H9 (cell line): ENCODE results near the gene PTGIR. TPM values are rescaled to one million over a fixed set of nuclear protein-coding genes. Genes with fewer than 3 reads are reported as not detected.

ENCODE experiments used
- DNase-seq: peaks from one replicate; pipeline ENCODE4 v3.0.0-alpha.2; 2017
- H2AFZ ChIP-seq: one replicate; pipeline ENCODE4 v1.6.1; 2013; ENCODE audit warnings: mild to moderate bottlenecking, low read length, control low read depth, moderate library complexity
- H2AK5ac ChIP-seq: 2 replicates; pipeline ENCODE4 v1.6.1; 2013; ENCODE audit warnings: low read length, control low read depth, mixed read lengths; ENCODE audit not compliant: insufficient read length
- H2BK120ac ChIP-seq: one replicate; pipeline ENCODE4 v1.6.1; 2013; ENCODE audit warnings: low read depth, mild to moderate bottlenecking, low read length, control low read depth, inconsistent platforms; ENCODE audit not compliant: poor library complexity, severe bottlenecking
- H2BK12ac ChIP-seq: 2 replicates; pipeline ENCODE4 v1.6.1; 2013; ENCODE audit warnings: low read length, control low read depth, mixed read lengths, low read depth; ENCODE audit not compliant: insufficient read length
- H2BK15ac ChIP-seq: 2 replicates; pipeline ENCODE4 v1.6.1; 2013; ENCODE audit warnings: low read depth, low read length, control low read depth
- H2BK20ac ChIP-seq: one replicate; pipeline ENCODE4 v1.6.1; 2013; ENCODE audit warnings: low read depth, mild to moderate bottlenecking, low read length, control low read depth, inconsistent platforms; ENCODE audit not compliant: poor library complexity, severe bottlenecking
- H2BK5ac ChIP-seq: 2 replicates; pipeline ENCODE4 v1.6.1; 2013; ENCODE audit warnings: low read length, control low read depth, mixed read lengths; ENCODE audit not compliant: insufficient read length
- H3K14ac ChIP-seq: 2 replicates; pipeline ENCODE4 v1.6.1; 2013; ENCODE audit warnings: low read length, control low read depth; ENCODE audit not compliant: insufficient read depth
- H3K18ac ChIP-seq: 2 replicates; pipeline ENCODE4 v1.6.1; 2013; ENCODE audit warnings: low read depth, mild to moderate bottlenecking, mixed read lengths, low read length, control low read depth; ENCODE audit not compliant: insufficient read length
- H3K23ac ChIP-seq: 2 replicates; pipeline ENCODE4 v1.6.1; 2013; ENCODE audit warnings: low read length, control low read depth, mixed read lengths, low read depth; ENCODE audit not compliant: insufficient read length
- H3K23me2 ChIP-seq: 2 replicates; pipeline ENCODE4 v1.6.1; 2013; ENCODE audit warnings: low read depth, mild to moderate bottlenecking, mixed read lengths, low read length, control low read depth; ENCODE audit not compliant: insufficient read length, poor library complexity, severe bottlenecking
- H3K27ac ChIP-seq: 2 replicates; pipeline ENCODE4 v1.5.1; 2013; ENCODE audit warnings: low read length, control low read depth, mixed read lengths, low read depth; ENCODE audit not compliant: insufficient read length
- H3K27me3 ChIP-seq: 2 replicates; pipeline ENCODE4 v1.6.1; 2013; ENCODE audit warnings: low read length, control low read depth, inconsistent platforms; ENCODE audit not compliant: insufficient read depth
- H3K4ac ChIP-seq: 2 replicates; pipeline ENCODE4 v1.6.1; 2013; ENCODE audit warnings: low read depth, mild to moderate bottlenecking, control low read depth, inconsistent platforms, low read length, moderate library complexity
- H3K4me1 ChIP-seq: 2 replicates; pipeline ENCODE4 v1.6.1; 2013; ENCODE audit warnings: low read length, control low read depth, inconsistent platforms; ENCODE audit not compliant: insufficient read depth
- H3K4me2 ChIP-seq: 2 replicates; pipeline ENCODE4 v1.6.1; 2013; ENCODE audit warnings: low read length, control low read depth, mixed read lengths; ENCODE audit not compliant: insufficient read length, insufficient read depth
- H3K56ac ChIP-seq: 2 replicates; pipeline ENCODE4 v1.6.1; 2013; ENCODE audit warnings: low read depth, mild to moderate bottlenecking, mixed read lengths, low read length, control low read depth; ENCODE audit not compliant: insufficient read length
- H3K79me1 ChIP-seq: 2 replicates; pipeline ENCODE4 v1.6.1; 2013; ENCODE audit warnings: low read depth, mild to moderate bottlenecking, moderate library complexity, low read length, control low read depth, inconsistent platforms; ENCODE audit not compliant: insufficient read depth, poor library complexity, severe bottlenecking
- H3K79me2 ChIP-seq: 2 replicates; pipeline ENCODE4 v1.6.1; 2013; ENCODE audit warnings: low read length, control low read depth, inconsistent platforms; ENCODE audit not compliant: insufficient read depth
- H3K9ac ChIP-seq: 2 replicates; pipeline ENCODE4 v1.6.1; 2013; ENCODE audit warnings: low read length, control low read depth, mixed read lengths; ENCODE audit not compliant: insufficient read length; ENCODE audit errors: extremely low read depth
- H3K9me3 ChIP-seq: one replicate; pipeline ENCODE4 v1.6.1; 2013; ENCODE audit warnings: low read depth, low read length, inconsistent platforms; ENCODE audit not compliant: control insufficient read depth
- H3T11ph ChIP-seq: one replicate; pipeline ENCODE4 v1.6.1; 2013; ENCODE audit warnings: mild to moderate bottlenecking, low read length, control low read depth, inconsistent platforms
- H4K20me1 ChIP-seq: one replicate; pipeline ENCODE4 v1.6.1; 2013; ENCODE audit not compliant: control insufficient read depth, insufficient read length, insufficient read depth
- H4K5ac ChIP-seq: 2 replicates; pipeline ENCODE4 v1.6.1; 2013; ENCODE audit warnings: low read depth, mild to moderate bottlenecking, mixed read lengths, low read length, control low read depth; ENCODE audit not compliant: insufficient read length
- H4K8ac ChIP-seq: replicated peaks from 2 replicates; pipeline ENCODE4 v1.6.1; 2013; ENCODE audit warnings: low read length, control low read depth, mixed read lengths, low read depth; ENCODE audit not compliant: insufficient read length
- H4K91ac ChIP-seq: 2 replicates; pipeline ENCODE4 v1.6.1; 2013; ENCODE audit warnings: low read depth, mild to moderate bottlenecking, moderate library complexity, mixed read lengths, low read length, control low read depth; ENCODE audit not compliant: insufficient read length
- H3K27ac Mint-ChIP-seq, 3 experiments: 2 replicates in 2 of 3; 3 replicates in 1 of 3; pipeline ENCODE4 v1.8.0; 2020 to 2021; ENCODE audit warnings: mixed read lengths in 3 of 3, mild to moderate bottlenecking in 1 of 3, moderate library complexity in 1 of 3
- H3K27me3 Mint-ChIP-seq: 2 replicates; pipeline ENCODE4 v1.8.0; 2021; ENCODE audit warnings: low read depth, mild to moderate bottlenecking, moderate library complexity, mixed read lengths
- H3K36me3 Mint-ChIP-seq, 3 experiments: 2 replicates in 2 of 3; 3 replicates in 1 of 3; pipeline ENCODE4 v1.8.0; 2020 to 2021; ENCODE audit warnings: low read depth in 3 of 3, mixed read lengths in 3 of 3; ENCODE audit not compliant: insufficient read depth in 1 of 3
- H3K4me1 Mint-ChIP-seq, 2 experiments: 2 replicates each; pipeline ENCODE4 v1.8.0; 2020; ENCODE audit warnings: mixed read lengths in 2 of 2
- H3K4me3 Mint-ChIP-seq, 2 experiments: 2 replicates in 1 of 2; 3 replicates in 1 of 2; pipeline ENCODE4 v1.8.0; 2020 to 2021; ENCODE audit warnings: mild to moderate bottlenecking in 2 of 2, mixed read lengths in 2 of 2, moderate library complexity in 1 of 2
- H3K9me3 Mint-ChIP-seq, 2 experiments: 2 replicates in 1 of 2; 3 replicates in 1 of 2; pipeline ENCODE4 v1.8.0; 2020; ENCODE audit warnings: mild to moderate bottlenecking in 2 of 2, mixed read lengths in 2 of 2, moderate library complexity in 1 of 2
- CTCF ChIP-seq: fragments of 200-600 bp; sonication (generic); conservative IDR thresholded peaks from 3 replicates; pipeline ENCODE4 v1.8.0; 2021; ENCODE audit warnings: antibody characterized with exemption, mild to moderate bottlenecking
- WGBS: extraction: QIAGEN DNeasy Blood & Tissue Kit; methylation state at CpG from one replicate; pipeline ENCODE4 v1.1.7; 2013; ENCODE audit warnings: missing lambda C conversion rate, low lambda C conversion rate, mixed read lengths; ENCODE audit not compliant: insufficient read length; ENCODE audit errors: extremely low coverage; 5-methylcytosine and 5-hydroxymethylcytosine counted together
- total RNA-seq: library from RNA; stranded (reverse); gene quantifications from 2 replicates; pipeline ENCODE4 v1.2.1, GENCODE V29; 2021

Gene PTGIR
- total RNA-seq, 1 experiment from 2014 or later = not detected

GRCh38 chr19:46623915-46624502 lies 880 bp downstream of the PTGIR start:
- Histone ChIP-seq H3K23ac (no peak overlapping the region), H4K8ac (no peak overlapping the region), H2AK5ac (no peak overlapping the region), H3K56ac (no peak overlapping the region), H3K4ac (no peak overlapping the region), H3K4me2 (no peak overlapping the region), H4K91ac (no peak overlapping the region), H3T11ph (no peak overlapping the region), H2BK5ac (no peak overlapping the region), H2BK12ac (no peak overlapping the region), H3K23me2 (no peaks in the 10 kb centered on the region), H2BK15ac (no peak overlapping the region), H3K14ac (no peak overlapping the region), H2AFZ (no peak overlapping the region), H4K20me1 (no peaks in the 10 kb centered on the region), H3K9me3 (no peaks in the 10 kb centered on the region), H4K5ac (no peak overlapping the region), H3K27ac (no peak overlapping the region), H3K79me2 (no peaks in the 10 kb centered on the region), H2BK20ac (no peak overlapping the region), H3K79me1 (no peaks in the 10 kb centered on the region), H2BK120ac (no peak overlapping the region), H3K27me3 (no peaks in the 10 kb centered on the region), H3K4me1 (no peaks in the 10 kb centered on the region), H3K9ac (no peak overlapping the region), H3K18ac (no peak overlapping the region)
- no peak for TF ChIP-seq CTCF
- no peaks in the 10 kb centered on the region; a peak in 2 of 5 replicates for H3K9me3 Mint-ChIP-seq
- no peak overlapping the region for H3K27ac Mint-ChIP-seq
- H3K27me3 Mint-ChIP-seq = peaks cover 7% of the 10 kb centered on the region; the same call in 1 of the 2 replicates
- DNase-seq = no peak
- H3K4me3 Mint-ChIP-seq = no peak overlapping the region
- H3K4me1 Mint-ChIP-seq = peaks cover 3 to 19% of the 10 kb centered on the region in 2 experiments
- WGBS = no CpG with 5 or more reads among the region's 35 CpGs
- no peaks in the 10 kb centered on the region for H3K36me3 Mint-ChIP-seq
